ENCODE measurements around the gene INTS12.
A peak's percentile ranks its signal among the peaks of the same experiment; 100 is the strongest.
"Not testable (repeated sequence)": the region's sequence is repeated elsewhere in the genome, so short reads cannot be mapped to it uniquely, and the experiment has no call there.

INTS12 gene

GRCh38 chr4:105708181-105709080 is at the start of gene INTS12, which contains the start of gene GSTCD:
Gene INTS12 (minus strand): TSS chr4:105708689. CDS start chr4:105700005, 8,684 bp downstream.
Gene GSTCD (plus strand): TSS chr4:105708784. CDS start chr4:105717614, 8,830 bp downstream.
- H3K4me1 ChIP-seq (ENCODE audit: control insufficient read depth, insufficient read depth, low read length), result peaks cover 10% of the 10 kb centered on the region; the same call in 1 of the 2 replicates
- H3K9me3 ChIP-seq (ENCODE audit: control insufficient read depth, insufficient read depth, low read length), result no peaks in the 10 kb centered on the region
- H3K27me3 ChIP-seq (ENCODE audit: control insufficient read depth, insufficient read depth, low read length), result no peaks in the 10 kb centered on the region
- peak within 1 kb of the TSS; percentile 97 for H3K4me3 ChIP-seq (ENCODE audit: low read depth, low read length)
- H3K9ac ChIP-seq (ENCODE audit: low read depth, low read length), result peak within 1 kb of the TSS; percentile 89
- peak within 1 kb of the TSS; percentile 99 for H3K27ac ChIP-seq (ENCODE audit: low read depth, low read length)
- H3K36me3 ChIP-seq (ENCODE audit: control insufficient read depth, insufficient read depth, low read length), result no peaks in the 10 kb centered on the region

GRCh38 chr4:105755375-105755774 is 46.9 kb upstream of the INTS12 start:
- no peaks in the 10 kb centered on the region for H3K36me3 ChIP-seq (ENCODE audit: control insufficient read depth, insufficient read depth, low read length)
- no peak overlapping the region for H3K9ac ChIP-seq (ENCODE audit: low read depth, low read length)
- no peaks in the 10 kb centered on the region for H3K9me3 ChIP-seq (ENCODE audit: control insufficient read depth, insufficient read depth, low read length)
- no peaks in the 10 kb centered on the region for H3K4me1 ChIP-seq (ENCODE audit: control insufficient read depth, insufficient read depth, low read length)
- H3K27me3 ChIP-seq (ENCODE audit: control insufficient read depth, insufficient read depth, low read length), result no peaks in the 10 kb centered on the region
- no peak overlapping the region for H3K27ac ChIP-seq (ENCODE audit: low read depth, low read length)
- H3K4me3 ChIP-seq (ENCODE audit: low read depth, low read length), result no peak overlapping the region

- Histone ChIP-seq H3K27me3 (ENCODE audit: control insufficient read depth, insufficient read depth, low read length) (no peaks in the 10 kb centered on the region), H3K4me1 (ENCODE audit: control insufficient read depth, insufficient read depth, low read length) (no peaks in the 10 kb centered on the region), H3K4me3 (ENCODE audit: low read depth, low read length) (no peak overlapping the region), H3K27ac (ENCODE audit: low read depth, low read length) (no peak overlapping the region), H3K9me3 (ENCODE audit: control insufficient read depth, insufficient read depth, low read length) (no peaks in the 10 kb centered on the region), H3K9ac (ENCODE audit: low read depth, low read length) (no peak overlapping the region), H3K36me3 (ENCODE audit: control insufficient read depth, insufficient read depth, low read length) (no peaks in the 10 kb centered on the region)
Measured at GRCh38 chr4:105753361-105753760, 44.9 kb upstream of the INTS12 start.

GRCh38 chr4:105751718-105752299 is 43.3 kb upstream of the INTS12 start:
- Histone ChIP-seq H3K9me3 (ENCODE audit: control insufficient read depth, insufficient read depth, low read length) (no peaks in the 10 kb centered on the region), H3K9ac (ENCODE audit: low read depth, low read length) (no peak overlapping the region), H3K4me1 (ENCODE audit: control insufficient read depth, insufficient read depth, low read length) (no peaks in the 10 kb centered on the region), H3K36me3 (ENCODE audit: control insufficient read depth, insufficient read depth, low read length) (0 out of 2 replicates have a peak, but pooled peaks cover 6% of the 10 kb centered on the region), H3K4me3 (ENCODE audit: low read depth, low read length) (no peak overlapping the region), H3K27me3 (ENCODE audit: control insufficient read depth, insufficient read depth, low read length) (no peaks in the 10 kb centered on the region), H3K27ac (ENCODE audit: low read depth, low read length) (no peak overlapping the region)

GRCh38 chr4:105748222-105748621 is 39.7 kb upstream of the INTS12 start:
- H3K9ac ChIP-seq (ENCODE audit: low read depth, low read length), result no peak overlapping the region
- no peaks in the 10 kb centered on the region for H3K9me3 ChIP-seq (ENCODE audit: control insufficient read depth, insufficient read depth, low read length)
- H3K27ac ChIP-seq (ENCODE audit: low read depth, low read length), result no peak overlapping the region
- no peaks in the 10 kb centered on the region for H3K27me3 ChIP-seq (ENCODE audit: control insufficient read depth, insufficient read depth, low read length)
- no peaks in the 10 kb centered on the region for H3K4me1 ChIP-seq (ENCODE audit: control insufficient read depth, insufficient read depth, low read length)
- H3K4me3 ChIP-seq (ENCODE audit: low read depth, low read length), result no peak overlapping the region
- H3K36me3 ChIP-seq (ENCODE audit: control insufficient read depth, insufficient read depth, low read length), result peaks cover 10% of the 10 kb centered on the region

- Histone ChIP-seq H3K36me3 (ENCODE audit: control insufficient read depth, insufficient read depth, low read length) (peaks cover 12% of the 10 kb centered on the region), H3K4me3 (ENCODE audit: low read depth, low read length) (no peak overlapping the region), H3K27me3 (ENCODE audit: control insufficient read depth, insufficient read depth, low read length) (no peaks in the 10 kb centered on the region), H3K9ac (ENCODE audit: low read depth, low read length) (no peak overlapping the region), H3K4me1 (ENCODE audit: control insufficient read depth, insufficient read depth, low read length) (no peaks in the 10 kb centered on the region), H3K27ac (ENCODE audit: low read depth, low read length) (no peak overlapping the region), H3K9me3 (ENCODE audit: control insufficient read depth, insufficient read depth, low read length) (peaks cover 4% of the 10 kb centered on the region)
Measured at GRCh38 chr4:105741548-105741947, 33.1 kb upstream of the INTS12 start.

- not testable (repeated sequence) for H3K27me3 ChIP-seq (ENCODE audit: control insufficient read depth, insufficient read depth, low read length); H3K9ac ChIP-seq (ENCODE audit: low read depth, low read length); H3K4me3 ChIP-seq (ENCODE audit: low read depth, low read length); H3K4me1 ChIP-seq (ENCODE audit: control insufficient read depth, insufficient read depth, low read length); H3K27ac ChIP-seq (ENCODE audit: low read depth, low read length)
- peaks cover 20% of the 10 kb centered on the region for H3K9me3 ChIP-seq (ENCODE audit: control insufficient read depth, insufficient read depth, low read length)
- H3K36me3 ChIP-seq (ENCODE audit: control insufficient read depth, insufficient read depth, low read length), result peaks cover 23% of the 10 kb centered on the region
Measured at GRCh38 chr4:105735217-105735616, 26.7 kb upstream of the INTS12 start.

- H3K4me3 ChIP-seq (ENCODE audit: low read depth, low read length); H3K4me1 ChIP-seq (ENCODE audit: control insufficient read depth, insufficient read depth, low read length); H3K27me3 ChIP-seq (ENCODE audit: control insufficient read depth, insufficient read depth, low read length); H3K9ac ChIP-seq (ENCODE audit: low read depth, low read length); H3K9me3 ChIP-seq (ENCODE audit: control insufficient read depth, insufficient read depth, low read length); H3K27ac ChIP-seq (ENCODE audit: low read depth, low read length): not testable (repeated sequence)
- peaks cover 39% of the 10 kb centered on the region for H3K36me3 ChIP-seq (ENCODE audit: control insufficient read depth, insufficient read depth, low read length)
Measured at GRCh38 chr4:105729895-105730294, 21.4 kb upstream of the INTS12 start.

- H3K36me3 ChIP-seq (ENCODE audit: control insufficient read depth, insufficient read depth, low read length), result peaks cover 65% of the 10 kb centered on the region
- H3K27ac ChIP-seq (ENCODE audit: low read depth, low read length), result no peak overlapping the region
Measured at GRCh38 chr4:105725623-105726022, 17.1 kb upstream of the INTS12 start.

GRCh38 chr4:105719204-105719603 is 10.7 kb upstream of the INTS12 start:
- no peaks in the 10 kb centered on the region for H3K4me1 ChIP-seq (ENCODE audit: control insufficient read depth, insufficient read depth, low read length)
- H3K9ac ChIP-seq (ENCODE audit: low read depth, low read length), result no peak overlapping the region
- H3K27me3 ChIP-seq (ENCODE audit: control insufficient read depth, insufficient read depth, low read length), result no peaks in the 10 kb centered on the region
- H3K27ac ChIP-seq (ENCODE audit: low read depth, low read length), result no peak overlapping the region
- peaks cover 43% of the 10 kb centered on the region for H3K36me3 ChIP-seq (ENCODE audit: control insufficient read depth, insufficient read depth, low read length)
- no peak overlapping the region for H3K4me3 ChIP-seq (ENCODE audit: low read depth, low read length)
- 0 out of 2 replicates have a peak, but pooled peaks cover 4% of the 10 kb centered on the region for H3K9me3 ChIP-seq (ENCODE audit: control insufficient read depth, insufficient read depth, low read length)

More at GRCh38 chr4:105725623-105726022, 17.1 kb upstream of the INTS12 start:
- no peaks in the 10 kb centered on the region for H3K4me1 ChIP-seq (ENCODE audit: control insufficient read depth, insufficient read depth, low read length)
- peaks cover 3% of the 10 kb centered on the region for H3K9me3 ChIP-seq (ENCODE audit: control insufficient read depth, insufficient read depth, low read length)
- no peak overlapping the region for H3K9ac ChIP-seq (ENCODE audit: low read depth, low read length)
- H3K4me3 ChIP-seq (ENCODE audit: low read depth, low read length), result no peak overlapping the region
- no peaks in the 10 kb centered on the region for H3K27me3 ChIP-seq (ENCODE audit: control insufficient read depth, insufficient read depth, low read length)
